GM19328 (cell line): ENCODE results near the gene STARD3.
"Not testable (repeated sequence)": the region's sequence is repeated elsewhere in the genome, so short reads cannot be mapped to it uniquely, and the experiment has no call there.

ENCODE experiments used
- ATAC-seq: cut with Tn5 transposase; IDR thresholded peaks from one replicate; pipeline ENCODE4 v1.9.1; 2021; ENCODE audit warnings: mild to moderate bottlenecking, moderate library complexity; ENCODE audit not compliant: unreplicated experiment

STARD3 gene

GRCh38 chr17:39687101-39687545 is 50.2 kb downstream of the STARD3 start:
- ATAC-seq = no peak

GRCh38 chr17:39687546-39688474 is 50.9 kb downstream of the STARD3 start, which contains the start of gene PGAP3:
Gene PGAP3 (minus strand): TSS chr17:39688057. CDS start chr17:39688014, 43 bp downstream.
- peak; percentile 84 for ATAC-seq

GRCh38 chr17:39688475-39688835 is 51.5 kb downstream of the STARD3 start:
- no peak for ATAC-seq

GRCh38 chr17:39688945-39689344 is 52.0 kb downstream of the STARD3 start:
- ATAC-seq = no peak

- ATAC-seq = no peak
Measured at GRCh38 chr17:39694593-39694992, 57.6 kb downstream of the STARD3 start.

GRCh38 chr17:39695089-39695474 is 58.1 kb downstream of the STARD3 start:
- no peak for ATAC-seq

- ATAC-seq = no peak
Measured at GRCh38 chr17:39696731-39697130, 59.8 kb downstream of the STARD3 start.

- no peak for ATAC-seq
Measured at GRCh38 chr17:39697961-39698360, 61.0 kb downstream of the STARD3 start.

GRCh38 chr17:39699157-39699817 is 62.3 kb downstream of the STARD3 start:
- ATAC-seq = not testable (repeated sequence)

- ATAC-seq = no peak
Measured at GRCh38 chr17:39699818-39700147, 62.8 kb downstream of the STARD3 start, which contains the start of gene ERBB2. Gene ERBB2 (plus strand): TSS chr17:39700064. CDS start chr17:39700239, 175 bp downstream.

- ATAC-seq = no peak
Measured at GRCh38 chr17:39700148-39700987, 63.4 kb downstream of the STARD3 start.

- no peak for ATAC-seq
Measured at GRCh38 chr17:39701012-39701783, 64.3 kb downstream of the STARD3 start.

- ATAC-seq = no peak
Measured at GRCh38 chr17:39701784-39702422, 65.0 kb downstream of the STARD3 start.

GRCh38 chr17:39702901-39703893 is 66.3 kb downstream of the STARD3 start:
- ATAC-seq = no peak

- no peak for ATAC-seq
Measured at GRCh38 chr17:39703913-39704312, 67.0 kb downstream of the STARD3 start.

- no peak for ATAC-seq
Measured at GRCh38 chr17:39704821-39705551, 68.0 kb downstream of the STARD3 start.

GRCh38 chr17:39705786-39706348 is 68.9 kb downstream of the STARD3 start:
- no peak for ATAC-seq

GRCh38 chr17:39706383-39706782 is 69.4 kb downstream of the STARD3 start:
- ATAC-seq = no peak
